Measurements from ENCODE around the gene ABTB2. TPM values are rescaled to one million over a fixed set of nuclear protein-coding genes. Genes with fewer than 3 reads are reported as not detected.

Gene ABTB2
- total and polyA plus RNA-seq, 3 experiments from 2014 or later: 0.05 to 5.5 (median 5.4) TPM

- H3K27me3 Mint-ChIP-seq: peaks cover 0 to 7% of the 10 kb centered on the region in 2 donors
- peak overlapping the region in 1 of 8 donors; percentile 6 for H3K27ac Mint-ChIP-seq
- Histone ChIP-seq H3K9me3 (ENCODE audit: low read length) (no peaks in the 10 kb centered on the region), H3K27me3 (ENCODE audit: insufficient read depth, low read length, poor library complexity, severe bottlenecking) (no peaks in the 10 kb centered on the region), H3K4me3 (ENCODE audit: low read length) (no peak overlapping the region), H3K27ac (ENCODE audit: low read depth, low read length) (no peak overlapping the region), H3K4me1 (ENCODE audit: insufficient read depth, low read length) (peaks cover 6% of the 10 kb centered on the region), H3K36me3 (ENCODE audit: insufficient read depth, low read length) (no peaks in the 10 kb centered on the region)
- no peaks in the 10 kb centered on the region for H3K9me3 Mint-ChIP-seq
- ChIA-PET POLR2A (no interaction called here), CTCF (no interaction called here)
- no peak for DNase-seq
- no peak overlapping the region for H3K4me3 Mint-ChIP-seq
- H3K36me3 Mint-ChIP-seq: no peaks in the 10 kb centered on the region
- H3K4me1 Mint-ChIP-seq: peaks cover 11% of the 10 kb centered on the region in 3 donors
These were observed 154.4 kb downstream of the ABTB2 start for GRCh38 chr11:34203377-34203871.

GRCh38 chr11:34201129-34201528 is 156.7 kb downstream of the ABTB2 start:
- no peak overlapping the region for H3K4me3 ChIP-seq (ENCODE audit: low read length)

GRCh38 chr11:34199525-34199924 is 158.3 kb downstream of the ABTB2 start:
- ChIA-PET POLR2A (no interaction called here), CTCF (no interaction called here)
- Mint-ChIP-seq H3K27me3 (no peaks in the 10 kb centered on the region), H3K9me3 (no peaks in the 10 kb centered on the region), H3K4me3 (no peak overlapping the region), H3K36me3 (no peaks in the 10 kb centered on the region), H3K27ac (no peak overlapping the region), H3K4me1 (peaks cover 14 to 21% (median 16%) of the 10 kb centered on the region in 3 donors)
- no peaks in the 10 kb centered on the region for H3K27me3 ChIP-seq (ENCODE audit: insufficient read depth, low read length, poor library complexity, severe bottlenecking)
- H3K36me3 ChIP-seq (ENCODE audit: insufficient read depth, low read length): no peaks in the 10 kb centered on the region
- H3K4me3 ChIP-seq (ENCODE audit: low read length): no peak overlapping the region
- no peak for DNase-seq
- no peak overlapping the region for H3K27ac ChIP-seq (ENCODE audit: low read depth, low read length)
- no peaks in the 10 kb centered on the region for H3K9me3 ChIP-seq (ENCODE audit: low read length)
- H3K4me1 ChIP-seq (ENCODE audit: insufficient read depth, low read length): peaks cover 6% of the 10 kb centered on the region

More at GRCh38 chr11:34201129-34201528, 156.7 kb downstream of the ABTB2 start:
- POLR2A ChIA-PET: no interaction called here
- Histone ChIP-seq H3K27ac (ENCODE audit: low read depth, low read length) (no peak overlapping the region), H3K9me3 (ENCODE audit: low read length) (no peaks in the 10 kb centered on the region), H3K36me3 (ENCODE audit: insufficient read depth, low read length) (no peaks in the 10 kb centered on the region), H3K27me3 (ENCODE audit: insufficient read depth, low read length, poor library complexity, severe bottlenecking) (no peaks in the 10 kb centered on the region), H3K4me1 (ENCODE audit: insufficient read depth, low read length) (peaks cover 6% of the 10 kb centered on the region)
- H3K4me1 Mint-ChIP-seq: peaks cover 14 to 21% (median 16%) of the 10 kb centered on the region in 3 donors
- no peaks in the 10 kb centered on the region for H3K27me3 Mint-ChIP-seq
- no peaks in the 10 kb centered on the region for H3K9me3 Mint-ChIP-seq
- DNase-seq: no peak
- no peak overlapping the region for H3K27ac Mint-ChIP-seq
- H3K36me3 Mint-ChIP-seq: no peaks in the 10 kb centered on the region
- CTCF ChIA-PET: interaction anchor here (1.3 kb wide), 1 partner anchor 27 kb away, joined by 4 read pairs; no protein-coding TSS in a partner anchor
- H3K4me3 Mint-ChIP-seq: no peak overlapping the region

GRCh38 chr11:34198523-34198922 is 159.3 kb downstream of the ABTB2 start:
- peaks cover 14 to 19% (median 14%) of the 10 kb centered on the region in 3 donors for H3K4me1 Mint-ChIP-seq
- no peak overlapping the region for H3K4me3 Mint-ChIP-seq
- DNase-seq: no peak
- Histone ChIP-seq H3K27me3 (ENCODE audit: insufficient read depth, low read length, poor library complexity, severe bottlenecking) (no peaks in the 10 kb centered on the region), H3K4me3 (ENCODE audit: low read length) (no peak overlapping the region), H3K9me3 (ENCODE audit: low read length) (no peaks in the 10 kb centered on the region), H3K4me1 (ENCODE audit: insufficient read depth, low read length) (peaks cover 2% of the 10 kb centered on the region), H3K36me3 (ENCODE audit: insufficient read depth, low read length) (no peaks in the 10 kb centered on the region), H3K27ac (ENCODE audit: low read depth, low read length) (no peak overlapping the region)
- H3K27me3 Mint-ChIP-seq: no peaks in the 10 kb centered on the region
- ChIA-PET CTCF (no interaction called here), POLR2A (no interaction called here)
- H3K36me3 Mint-ChIP-seq: no peaks in the 10 kb centered on the region
- H3K9me3 Mint-ChIP-seq: no peaks in the 10 kb centered on the region
- H3K27ac Mint-ChIP-seq: no peak overlapping the region

GRCh38 chr11:34197256-34197655 is 160.6 kb downstream of the ABTB2 start:
- no peaks in the 10 kb centered on the region for H3K4me1 ChIP-seq (ENCODE audit: insufficient read depth, low read length)
- H3K27me3 ChIP-seq (ENCODE audit: insufficient read depth, low read length, poor library complexity, severe bottlenecking): no peaks in the 10 kb centered on the region
- ChIA-PET POLR2A (no interaction called here), CTCF (no interaction called here)
- no peaks in the 10 kb centered on the region for H3K9me3 Mint-ChIP-seq
- no peak overlapping the region for H3K4me3 ChIP-seq (ENCODE audit: low read length)
- no peaks in the 10 kb centered on the region for H3K27me3 Mint-ChIP-seq
- no peaks in the 10 kb centered on the region for H3K36me3 ChIP-seq (ENCODE audit: insufficient read depth, low read length)
- H3K4me3 Mint-ChIP-seq: no peak overlapping the region
- H3K4me1 Mint-ChIP-seq: peaks cover 8 to 14% (median 10%) of the 10 kb centered on the region in 3 donors
- H3K27ac ChIP-seq (ENCODE audit: low read depth, low read length): no peak overlapping the region
- no peaks in the 10 kb centered on the region for H3K9me3 ChIP-seq (ENCODE audit: low read length)
- no peaks in the 10 kb centered on the region for H3K36me3 Mint-ChIP-seq
- no peak overlapping the region for H3K27ac Mint-ChIP-seq
- no peak for DNase-seq

- ChIA-PET POLR2A (interaction anchor here (0.6 to 0.7 kb wide), 2 partner anchors 125 to 166 kb away, joined by 3 read pairs; no protein-coding TSS in a partner anchor), CTCF (no interaction called here)
- H3K4me1 ChIP-seq (ENCODE audit: insufficient read depth, low read length): no peaks in the 10 kb centered on the region
- no peaks in the 10 kb centered on the region for H3K27me3 Mint-ChIP-seq
- peaks cover 8 to 14% (median 10%) of the 10 kb centered on the region in 3 donors for H3K4me1 Mint-ChIP-seq
- DNase-seq: no peak
- H3K9me3 Mint-ChIP-seq: no peaks in the 10 kb centered on the region
- no peak overlapping the region for H3K4me3 Mint-ChIP-seq
- no peaks in the 10 kb centered on the region for H3K36me3 ChIP-seq (ENCODE audit: insufficient read depth, low read length)
- no peak overlapping the region for H3K4me3 ChIP-seq (ENCODE audit: low read length)
- H3K27ac ChIP-seq (ENCODE audit: low read depth, low read length): no peak overlapping the region
- H3K27ac Mint-ChIP-seq: no peak overlapping the region
- H3K27me3 ChIP-seq (ENCODE audit: insufficient read depth, low read length, poor library complexity, severe bottlenecking): no peaks in the 10 kb centered on the region
- H3K9me3 ChIP-seq (ENCODE audit: low read length): no peaks in the 10 kb centered on the region
- H3K36me3 Mint-ChIP-seq: no peaks in the 10 kb centered on the region
These were observed 163.1 kb downstream of the ABTB2 start for GRCh38 chr11:34194576-34195335.

- POLR2A ChIA-PET: no interaction called here
These were observed 165.1 kb downstream of the ABTB2 start for GRCh38 chr11:34192481-34193401.

GRCh38 chr11:34191578-34191977 is 166.2 kb downstream of the ABTB2 start:
- no peaks in the 10 kb centered on the region for H3K36me3 Mint-ChIP-seq
- POLR2A ChIA-PET: no interaction called here

More at GRCh38 chr11:34192481-34193401, 165.1 kb downstream of the ABTB2 start:
- peaks cover 1 to 3% (median 3%) of the 10 kb centered on the region in 3 donors for H3K4me1 Mint-ChIP-seq
- CTCF ChIA-PET: no interaction called here
- no peak overlapping the region for H3K4me3 ChIP-seq (ENCODE audit: low read length)
- no peak overlapping the region for H3K27ac ChIP-seq (ENCODE audit: low read depth, low read length)
- peak overlapping the region in 1 of 8 donors; percentile 57 for H3K27ac Mint-ChIP-seq
- H3K4me3 Mint-ChIP-seq: no peak overlapping the region
- H3K36me3 ChIP-seq (ENCODE audit: insufficient read depth, low read length): no peaks in the 10 kb centered on the region
- H3K27me3 ChIP-seq (ENCODE audit: insufficient read depth, low read length, poor library complexity, severe bottlenecking): no peaks in the 10 kb centered on the region
- H3K4me1 ChIP-seq (ENCODE audit: insufficient read depth, low read length): no peaks in the 10 kb centered on the region
- no peak for DNase-seq
- H3K27me3 Mint-ChIP-seq: no peaks in the 10 kb centered on the region
- no peaks in the 10 kb centered on the region for H3K36me3 Mint-ChIP-seq
- H3K9me3 ChIP-seq (ENCODE audit: low read length): no peaks in the 10 kb centered on the region
- no peaks in the 10 kb centered on the region for H3K9me3 Mint-ChIP-seq

More at GRCh38 chr11:34191578-34191977, 166.2 kb downstream of the ABTB2 start:
- H3K27ac Mint-ChIP-seq: no peak overlapping the region
- H3K9me3 ChIP-seq (ENCODE audit: low read length): no peaks in the 10 kb centered on the region
- H3K36me3 ChIP-seq (ENCODE audit: insufficient read depth, low read length): no peaks in the 10 kb centered on the region
- H3K27me3 ChIP-seq (ENCODE audit: insufficient read depth, low read length, poor library complexity, severe bottlenecking): no peaks in the 10 kb centered on the region
- H3K9me3 Mint-ChIP-seq: no peaks in the 10 kb centered on the region
- no peak overlapping the region for H3K27ac ChIP-seq (ENCODE audit: low read depth, low read length)
- H3K4me3 Mint-ChIP-seq: no peak overlapping the region
- no peak for DNase-seq
- H3K27me3 Mint-ChIP-seq: no peaks in the 10 kb centered on the region
- CTCF ChIA-PET: no interaction called here
- H3K4me1 Mint-ChIP-seq: no peaks in the 10 kb centered on the region
- no peaks in the 10 kb centered on the region for H3K4me1 ChIP-seq (ENCODE audit: insufficient read depth, low read length)
- no peak overlapping the region for H3K4me3 ChIP-seq (ENCODE audit: low read length)

Data from CD8-positive, alpha-beta memory T cell (primary cell).